HG02798 (cell line): ENCODE data around the gene PHACTR3.
"Not testable (repeated sequence)": the region's sequence is repeated elsewhere in the genome, so short reads cannot be mapped to it uniquely, and the experiment has no call there.

Experiments
- ATAC-seq: cut with Tn5 transposase; IDR thresholded peaks from one replicate; pipeline ENCODE4 v1.9.1; 2021; ENCODE audit warnings: mild to moderate bottlenecking; ENCODE audit not compliant: unreplicated experiment, poor library complexity

PHACTR3 gene

DNA sequence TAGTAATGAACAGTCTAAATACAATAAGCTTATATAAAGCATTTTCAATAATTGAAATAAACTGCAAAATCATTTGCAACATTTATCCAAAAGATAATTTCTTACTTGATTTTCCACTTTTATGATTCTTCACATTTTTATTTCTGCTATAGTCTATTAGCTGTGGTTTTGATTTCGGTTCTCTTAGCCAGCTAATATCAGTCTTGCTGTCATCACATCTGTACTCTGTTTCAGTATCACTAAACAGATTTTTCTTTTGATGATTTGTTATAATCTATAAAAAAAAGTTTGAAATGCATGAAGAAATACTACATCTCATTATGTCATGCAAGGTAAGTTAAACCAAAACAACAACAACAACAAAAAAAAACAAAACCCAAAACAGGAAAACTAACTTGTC lies 275.9 kb downstream of the PHACTR3 start:
- no peak for ATAC-seq

DNA sequence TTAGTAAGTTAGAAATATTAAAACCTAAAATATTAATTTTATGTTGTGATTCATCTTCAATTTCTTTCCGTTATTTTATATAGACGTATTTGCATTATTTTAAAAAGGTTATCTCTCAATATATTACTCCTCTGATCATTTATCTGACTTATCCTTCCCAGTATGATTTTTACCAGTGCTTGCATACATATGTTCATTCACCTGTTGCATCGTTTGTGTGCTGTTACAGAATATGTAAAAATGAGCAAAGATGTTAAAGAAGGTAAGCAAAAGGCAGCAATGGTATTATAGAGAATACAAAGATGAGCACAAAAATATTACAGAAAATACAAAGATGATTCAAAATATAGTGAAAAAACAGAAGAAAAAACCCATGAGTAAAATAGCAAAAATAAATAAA lies 280.2 kb downstream of the PHACTR3 start:
- ATAC-seq = no peak

- no peak for ATAC-seq
Measured at GRCh38 chr20:59888050-59888449, 283.7 kb downstream of the PHACTR3 start.

- ATAC-seq = not testable (repeated sequence)
Measured at GRCh38 chr20:59890035-59890434, 285.7 kb downstream of the PHACTR3 start.

DNA sequence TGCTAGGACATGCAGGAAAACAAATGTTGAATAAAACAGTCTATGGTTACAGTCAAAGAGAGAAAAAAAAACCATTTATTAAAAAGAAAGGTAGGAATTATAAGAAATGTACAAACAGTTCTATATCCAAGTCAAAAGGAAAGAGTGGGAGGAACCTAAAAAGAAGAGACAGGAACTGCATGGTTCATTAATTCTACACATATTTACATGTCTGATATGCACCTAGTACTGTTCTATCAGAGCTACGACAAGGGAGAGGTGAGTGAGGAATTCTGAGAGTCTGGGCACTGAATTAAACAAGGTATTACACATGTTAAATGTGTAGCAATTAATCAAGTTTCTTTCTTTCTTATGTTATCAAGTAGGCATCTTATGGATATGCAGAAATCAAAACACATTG lies 287.2 kb downstream of the PHACTR3 start:
- no peak for ATAC-seq

- no peak for ATAC-seq
Measured at GRCh38 chr20:59895908-59896307, 291.6 kb downstream of the PHACTR3 start.
